Stimulated activated CD4-positive, alpha-beta T cell treated with anti-CD3 and anti-CD28 coated beads, Interleukin-15, amount 100 ng/mL, for 48 hours (primary cell): ENCODE data around the gene NRXN3.

ENCODE experiments used
- DNase-seq, 2 donors: peaks; one replicate each; pipeline ENCODE4 v3.0.0-alpha.2; 2020; ENCODE audit warnings: low read depth in 2 of 2

Gene NRXN3

DNA sequence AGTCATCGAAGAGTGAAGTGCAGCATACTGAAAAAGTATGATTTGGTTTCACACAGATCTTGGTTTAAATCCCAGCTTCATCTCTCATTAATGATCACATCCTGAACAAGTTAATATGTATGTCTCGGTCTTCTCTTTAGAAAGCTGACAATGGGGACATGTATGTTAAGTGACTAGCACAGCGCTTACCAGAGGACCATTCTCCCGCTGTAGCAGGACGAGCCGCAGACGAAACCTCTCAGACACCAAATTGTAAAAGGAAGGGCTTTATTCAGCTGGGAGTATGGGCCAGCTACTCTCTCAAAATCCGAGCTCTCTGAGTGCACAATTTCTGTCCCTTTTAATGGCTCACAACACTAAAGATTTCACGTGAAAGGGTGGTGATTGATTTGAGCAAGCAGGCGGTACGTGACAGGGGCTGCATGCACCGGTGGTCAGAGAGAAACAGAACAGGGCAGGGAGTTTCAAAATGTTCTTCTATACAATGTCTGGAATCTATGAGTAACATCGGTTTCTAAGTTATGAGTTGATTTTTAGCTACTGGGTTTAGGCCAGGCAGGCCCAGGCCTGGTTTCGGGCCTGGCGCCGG, 1358.7 kb downstream of the NRXN3 start:
- no peak for DNase-seq

DNA sequence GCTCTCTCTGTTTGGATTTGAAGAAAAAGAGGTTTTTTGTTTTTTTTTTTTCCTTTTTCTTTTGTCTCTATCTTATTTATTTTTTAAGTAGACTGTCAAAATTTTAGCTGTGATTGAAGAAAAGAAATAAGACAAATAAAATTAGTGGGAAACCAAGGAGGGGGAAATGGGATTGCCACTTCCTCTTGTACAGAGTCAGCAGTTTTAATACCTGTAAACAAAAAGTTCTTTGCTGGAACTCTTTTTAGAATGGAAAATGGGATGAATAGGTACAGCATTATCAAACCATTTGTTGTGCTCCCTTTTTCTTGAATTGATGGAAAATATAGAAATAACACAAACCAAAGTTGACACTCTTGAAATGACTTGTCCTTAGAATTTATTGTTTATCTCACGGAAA, 1360.4 kb downstream of the NRXN3 start:
- DNase-seq: no peak

GRCh38 chr14:79534703-79535353, 1364.7 kb downstream of the NRXN3 start:
- no peak for DNase-seq

DNA sequence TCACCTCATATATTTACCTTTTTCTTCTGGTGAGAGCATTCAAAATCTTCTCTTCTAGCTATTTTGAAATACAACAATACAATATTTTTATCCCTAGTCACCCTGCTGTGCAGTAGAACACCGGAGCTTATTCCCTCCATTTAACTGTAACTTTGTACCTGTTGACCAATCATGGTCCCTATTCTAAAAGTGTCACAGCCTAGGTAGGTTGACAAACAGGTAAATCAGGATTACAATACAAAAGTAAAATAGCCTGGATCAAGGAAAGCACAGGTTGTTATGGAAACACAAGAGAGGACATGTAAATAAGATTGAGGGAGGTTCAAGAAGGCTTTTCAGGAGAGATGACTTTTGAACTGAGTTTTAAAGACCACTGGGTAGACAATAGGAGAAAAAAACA, 1370.2 kb downstream of the NRXN3 start:
- DNase-seq: no peak

DNA sequence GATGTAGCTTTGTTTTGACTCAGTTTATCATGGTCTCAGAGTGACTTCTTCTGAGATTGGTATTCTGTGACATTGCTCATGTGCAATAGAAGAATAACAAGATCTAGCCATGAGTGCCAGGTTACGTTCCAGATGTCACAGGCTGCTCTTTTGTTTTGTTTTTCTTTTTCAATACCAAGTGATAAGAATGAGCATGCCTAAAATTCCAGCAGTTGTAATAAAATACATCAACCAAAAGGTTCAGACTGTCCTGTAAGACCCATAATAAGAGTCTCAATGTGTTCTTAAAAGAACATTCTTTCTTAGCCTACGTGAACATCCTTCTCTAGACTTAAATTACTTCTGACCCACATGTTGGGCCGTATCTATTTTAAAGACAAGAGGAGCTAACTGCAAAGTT, 1371.9 kb downstream of the NRXN3 start:
- DNase-seq: no peak

- DNase-seq: no peak
Measured at GRCh38 chr14:79543348-79543747, 1373.2 kb downstream of the NRXN3 start.

DNA sequence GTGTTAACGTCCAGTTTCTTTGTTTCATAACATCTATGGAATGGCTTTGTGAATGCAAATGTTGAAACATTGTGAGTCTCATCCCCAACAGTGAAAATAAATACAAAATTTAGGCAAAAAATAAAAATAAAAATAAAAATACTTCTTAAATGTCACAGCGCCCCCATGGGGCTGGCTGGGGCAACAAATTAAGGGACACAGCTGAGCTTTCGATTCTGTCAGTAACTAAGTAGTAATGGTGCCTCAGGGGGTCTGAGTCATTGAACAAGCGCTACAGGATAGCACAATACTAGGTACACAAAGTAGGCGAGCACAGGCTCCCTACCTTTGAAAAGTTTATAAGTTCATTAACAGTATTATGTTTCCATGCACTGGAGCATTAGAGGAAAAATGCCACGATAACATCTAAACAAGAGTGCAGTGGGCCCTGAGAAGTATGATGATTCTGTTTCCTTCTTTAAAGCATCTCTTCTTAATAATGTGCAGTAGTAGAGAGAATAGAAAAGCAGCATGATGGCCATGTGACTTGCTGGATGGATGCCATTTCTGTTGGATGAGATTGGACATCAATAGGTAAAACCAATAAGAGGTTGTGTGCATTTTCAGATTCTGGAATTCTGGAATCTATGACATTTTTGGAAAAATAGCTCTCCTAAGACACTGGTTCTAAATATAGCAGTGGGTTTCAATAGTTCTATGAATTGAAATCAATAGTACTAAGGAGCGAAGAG, 1374.0 kb downstream of the NRXN3 start:
- DNase-seq: no peak

DNA sequence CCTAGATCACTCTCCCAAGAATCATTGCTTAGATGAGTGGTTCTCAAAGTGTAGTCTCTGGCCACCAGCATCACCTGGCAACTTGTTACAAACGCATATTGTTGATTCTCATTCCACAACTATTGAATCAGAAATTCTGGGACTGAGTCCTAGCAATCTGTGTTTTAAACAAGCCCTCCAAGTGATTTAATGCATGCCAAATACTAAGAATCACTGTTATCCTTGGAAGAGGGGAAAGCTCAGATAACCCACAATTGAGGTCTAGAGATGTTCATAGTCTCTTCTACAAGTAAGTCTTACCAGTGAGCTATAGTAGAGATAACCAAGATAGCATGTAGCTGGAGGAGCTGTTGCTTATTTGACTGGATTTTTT, 1374.5 kb downstream of the NRXN3 start:
- DNase-seq: no peak

- DNase-seq: no peak
Measured at GRCh38 chr14:79548836-79549235, 1378.7 kb downstream of the NRXN3 start.

DNA sequence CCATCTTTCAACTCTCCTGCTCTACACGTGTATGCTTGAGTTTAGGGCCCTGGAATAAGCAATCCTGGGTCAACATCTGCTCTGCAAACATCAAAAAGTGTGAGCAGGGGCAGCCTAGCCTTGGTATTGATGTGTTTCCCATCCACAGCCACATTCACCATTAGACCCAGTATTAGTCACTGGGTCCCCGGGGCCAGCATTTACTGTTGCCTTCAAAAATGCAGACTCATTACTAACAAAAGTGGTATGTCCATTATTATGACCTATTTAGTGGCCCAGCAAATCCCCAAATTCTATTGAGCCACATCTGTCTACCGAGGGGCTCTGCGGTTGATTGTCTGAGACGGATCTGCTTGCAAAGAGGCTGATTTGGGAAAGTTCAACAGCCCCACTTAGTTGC, 1379.3 kb downstream of the NRXN3 start:
- DNase-seq: no peak

GRCh38 chr14:79551523-79551922, 1381.3 kb downstream of the NRXN3 start:
- no peak for DNase-seq

- DNase-seq: no peak
Measured at GRCh38 chr14:79552778-79553177, 1382.6 kb downstream of the NRXN3 start.

DNA sequence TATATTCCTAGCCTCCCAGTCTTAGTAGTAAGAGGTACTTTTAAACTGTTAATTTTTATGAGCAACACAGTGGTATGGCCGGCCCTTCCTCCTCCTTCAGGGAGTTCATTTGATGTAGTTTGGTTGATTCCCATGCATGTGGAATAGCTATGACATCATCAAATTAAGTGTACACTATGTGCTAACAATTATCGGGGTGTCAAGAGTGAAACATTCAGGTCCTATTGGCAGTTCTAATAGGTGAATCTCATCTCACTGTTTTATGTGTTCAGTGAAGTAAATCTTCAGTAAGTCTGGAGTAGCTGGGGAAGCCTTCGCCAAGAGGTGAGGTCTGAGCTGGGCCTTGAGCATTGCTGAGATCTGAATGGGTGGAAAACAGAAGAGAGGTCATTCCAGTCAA, 1384.6 kb downstream of the NRXN3 start:
- no peak for DNase-seq

- DNase-seq: no peak
Measured at GRCh38 chr14:79555429-79555828, 1385.3 kb downstream of the NRXN3 start.

- no peak for DNase-seq
Measured at GRCh38 chr14:79557309-79557708, 1387.1 kb downstream of the NRXN3 start.

DNA sequence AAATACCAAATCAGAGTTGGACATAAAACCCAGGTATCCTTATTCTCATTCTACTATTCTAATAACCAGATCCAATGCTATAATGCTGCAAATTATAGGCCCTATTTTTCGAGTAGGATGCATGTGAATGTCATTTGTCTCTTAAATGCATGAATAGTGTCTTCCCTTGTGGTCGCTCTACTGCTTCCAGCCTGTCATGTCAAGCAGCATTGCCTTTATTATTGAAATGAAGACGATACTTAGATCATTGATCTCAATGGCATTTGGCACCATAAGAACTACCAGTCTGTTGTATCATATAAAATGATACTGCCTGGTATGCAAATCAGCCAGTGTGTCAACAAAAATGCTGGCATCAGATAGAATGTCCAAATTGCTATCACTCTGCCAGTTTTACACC, 1392.0 kb downstream of the NRXN3 start:
- DNase-seq: no peak

DNA sequence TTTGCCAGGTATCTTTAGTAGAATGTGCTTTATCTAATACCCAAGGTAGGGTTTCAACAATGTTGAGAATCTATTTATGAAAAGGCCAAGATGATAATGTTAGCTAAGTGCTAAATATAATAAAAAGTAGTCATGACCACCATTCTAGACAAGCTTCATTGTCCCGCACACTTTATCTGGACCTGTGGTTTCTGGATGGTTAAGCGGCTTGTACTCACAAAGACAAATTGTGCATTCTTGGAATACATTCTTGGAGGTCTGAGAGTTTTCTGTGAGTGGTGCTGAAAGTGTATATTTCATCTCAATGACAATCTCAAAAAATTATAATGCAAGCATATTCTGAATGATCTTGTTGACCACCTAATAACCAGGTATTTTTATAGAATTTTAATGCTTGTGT, 1394.2 kb downstream of the NRXN3 start:
- DNase-seq: no peak

- DNase-seq: no peak
Measured at GRCh38 chr14:79567306-79567705, 1397.1 kb downstream of the NRXN3 start.

GRCh38 chr14:79568594-79568993, 1398.4 kb downstream of the NRXN3 start:
- DNase-seq: no peak

- no peak for DNase-seq
Measured at GRCh38 chr14:79569072-79569471, 1398.9 kb downstream of the NRXN3 start.

DNA sequence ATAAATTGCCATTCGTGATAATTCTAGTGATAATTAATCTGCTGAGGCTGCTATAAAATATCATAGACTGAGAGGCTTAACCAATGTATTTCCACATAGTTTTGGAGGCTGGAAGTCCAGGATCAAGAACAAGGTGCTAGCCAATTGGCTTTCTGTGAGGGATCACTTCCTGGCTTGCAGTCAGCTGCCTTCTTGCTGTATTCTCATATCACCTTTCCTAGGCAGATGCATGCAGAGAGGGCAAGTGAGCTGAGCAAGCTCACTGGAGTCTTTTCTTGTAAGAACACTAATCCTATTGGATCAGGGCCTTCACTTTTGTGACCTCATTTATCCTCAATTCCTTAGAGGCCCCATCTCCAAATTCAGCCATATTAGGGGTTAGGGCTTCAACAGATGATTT, 1400.5 kb downstream of the NRXN3 start:
- DNase-seq: no peak

- DNase-seq: no peak
Measured at GRCh38 chr14:79571366-79571765, 1401.2 kb downstream of the NRXN3 start.

- DNase-seq: no peak
Measured at GRCh38 chr14:79573486-79573885, 1403.3 kb downstream of the NRXN3 start.
